HFFc6 (cell line): ENCODE data around the gene GPN1. TPM values are rescaled to one million over a fixed set of nuclear protein-coding genes. Genes with fewer than 3 reads are reported as not detected.

Source experiments
- DNase-seq: peaks from one replicate; pipeline ENCODE4 v3.0.0-alpha.2; 2018
- H3K27ac Mint-ChIP-seq: 2 replicates; pipeline ENCODE4 v1.8.0; 2020; ENCODE audit warnings: mild to moderate bottlenecking, mixed read lengths
- H3K27me3 Mint-ChIP-seq: 2 replicates; pipeline ENCODE4 v1.8.0; 2021; ENCODE audit warnings: mild to moderate bottlenecking, moderate library complexity, mixed read lengths; ENCODE audit not compliant: insufficient read depth
- H3K36me3 Mint-ChIP-seq: 2 replicates; pipeline ENCODE4 v1.8.0; 2021; ENCODE audit warnings: low read depth, mixed read lengths
- H3K4me1 Mint-ChIP-seq: 2 replicates; pipeline ENCODE4 v1.8.0; 2020; ENCODE audit warnings: low read depth, mixed read lengths
- H3K4me3 Mint-ChIP-seq: 2 replicates; pipeline ENCODE4 v1.8.0; 2020; ENCODE audit warnings: mild to moderate bottlenecking, moderate library complexity, mixed read lengths
- H3K9me3 Mint-ChIP-seq: 2 replicates; pipeline ENCODE4 v1.8.0; 2020; ENCODE audit warnings: mild to moderate bottlenecking, mixed read lengths
- CTCF ChIP-seq: fragments of 200-600 bp; sonication (generic); IDR thresholded peaks from 2 replicates; pipeline ENCODE4 v1.5.0; 2021; ENCODE audit warnings: antibody characterized with exemption, mild to moderate bottlenecking
- total RNA-seq, 6 experiments: library from RNA; stranded (reverse); fragmentation: NEBNext Ultra II Directional; extraction: Animal tissue kit (Norgen Biotek cat#: 25700); gene quantifications; 2 replicates in 1 of 6; 3 replicates in 5 of 6; pipeline ENCODE4 v1.2.3, GENCODE V29; 2021

Gene GPN1
- total RNA-seq, 6 experiments from 2014 or later = 33.2 to 44.2 (median 39.8) TPM

GRCh38 chr2:27652790-27653189 lies 23.9 kb downstream of the GPN1 start:
- DNase-seq = no peak
- H3K4me1 Mint-ChIP-seq = peaks cover 40% of the 10 kb centered on the region
- H3K27ac Mint-ChIP-seq = no peak overlapping the region
- no peak for TF ChIP-seq CTCF
- peaks cover 59% of the 10 kb centered on the region for H3K36me3 Mint-ChIP-seq
- no peak overlapping the region for H3K4me3 Mint-ChIP-seq
- H3K9me3 Mint-ChIP-seq = no peaks in the 10 kb centered on the region
- no peaks in the 10 kb centered on the region for H3K27me3 Mint-ChIP-seq

DNA sequence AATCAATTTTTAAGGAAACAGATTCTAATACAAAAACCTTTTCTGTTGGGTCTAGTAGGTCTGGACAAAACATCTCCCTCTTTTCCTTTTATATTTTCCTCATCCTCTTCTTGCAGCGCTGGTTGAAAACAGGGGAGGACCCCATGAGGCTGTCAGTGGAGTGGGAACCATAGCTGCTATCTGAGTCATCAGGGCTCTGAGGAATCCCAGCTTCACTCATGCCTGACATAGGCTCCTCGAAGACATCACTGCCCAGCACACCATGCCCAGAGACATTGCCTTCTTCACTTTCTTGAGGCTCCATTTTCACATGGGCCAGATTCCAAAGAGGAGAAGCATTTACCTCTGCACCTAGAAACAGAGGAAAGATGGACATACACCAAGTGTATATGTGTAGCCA lies 24.5 kb downstream of the GPN1 start:
- no peaks in the 10 kb centered on the region for H3K27me3 Mint-ChIP-seq
- H3K4me3 Mint-ChIP-seq = no peak overlapping the region
- H3K27ac Mint-ChIP-seq = peak overlapping the region; percentile 30
- no peaks in the 10 kb centered on the region for H3K9me3 Mint-ChIP-seq
- H3K36me3 Mint-ChIP-seq = peaks cover 57% of the 10 kb centered on the region
- TF ChIP-seq CTCF = no peak
- peaks cover 37% of the 10 kb centered on the region for H3K4me1 Mint-ChIP-seq
- no peak for DNase-seq

DNA sequence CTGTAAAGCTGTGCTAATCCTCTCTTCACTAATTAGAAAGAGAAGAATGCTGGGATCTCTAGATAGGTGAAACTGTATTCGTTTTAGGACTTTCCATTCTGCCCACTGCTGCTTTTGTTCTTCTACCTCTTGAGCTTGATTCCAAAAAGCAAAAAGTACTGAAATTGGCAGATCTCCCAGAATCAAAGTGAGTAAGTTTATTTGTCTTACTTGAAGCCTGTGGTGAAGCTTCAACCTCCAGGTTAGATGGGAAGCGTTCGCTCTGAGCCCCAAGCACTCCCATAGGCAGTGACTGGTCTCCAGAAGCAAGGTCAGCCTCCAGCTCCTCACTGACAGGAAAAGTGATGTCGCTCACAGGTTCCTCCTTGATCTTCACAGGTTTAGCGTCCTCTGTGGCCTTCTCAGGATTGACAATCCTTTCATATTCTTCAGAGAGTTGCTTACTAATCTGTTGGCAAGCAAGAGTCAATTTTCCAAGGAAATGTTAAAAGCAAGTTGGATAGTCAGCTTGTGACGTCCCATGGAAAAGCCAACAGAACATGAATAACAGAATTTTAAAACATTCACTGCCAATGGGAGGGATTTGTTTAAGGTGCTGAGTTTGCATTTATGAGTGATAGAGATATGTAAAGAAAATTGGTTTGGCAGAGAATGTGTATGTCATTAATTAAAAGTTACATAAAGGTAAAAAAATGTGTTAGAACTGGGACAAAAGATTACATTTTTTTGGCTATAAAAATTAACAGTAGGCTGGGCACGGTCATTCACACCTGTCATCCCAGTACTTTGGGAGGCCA lies 26.5 kb downstream of the GPN1 start:
- Mint-ChIP-seq H3K36me3 (peaks cover 52% of the 10 kb centered on the region), H3K9me3 (no peaks in the 10 kb centered on the region)

DNA sequence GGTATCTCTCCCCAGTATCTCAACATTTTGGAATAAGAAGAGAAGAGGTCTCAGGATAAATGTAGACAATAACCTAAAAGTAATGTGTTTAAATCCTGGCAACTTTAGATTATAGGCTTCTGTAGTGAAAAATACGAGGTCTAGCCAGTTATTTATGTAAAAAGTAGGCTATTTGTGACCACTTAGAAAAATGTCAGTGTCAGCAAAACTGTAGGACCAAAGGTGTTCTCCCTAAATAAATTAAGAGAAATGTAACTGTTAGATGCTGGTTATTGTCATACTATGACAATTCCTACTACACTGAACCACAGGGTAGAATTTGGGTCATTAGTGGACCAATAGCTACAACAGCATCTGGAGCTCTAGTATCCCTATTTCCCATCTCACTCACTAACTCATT lies 32.5 kb downstream of the GPN1 start:
- H3K36me3 Mint-ChIP-seq = peaks cover 32% of the 10 kb centered on the region
- no peak for TF ChIP-seq CTCF
- H3K9me3 Mint-ChIP-seq = no peaks in the 10 kb centered on the region
- H3K4me3 Mint-ChIP-seq = no peak overlapping the region
- no peak for DNase-seq
- H3K4me1 Mint-ChIP-seq = peaks cover 43% of the 10 kb centered on the region
- H3K27me3 Mint-ChIP-seq = no peaks in the 10 kb centered on the region; the same call in 1 of the 2 replicates
- no peak overlapping the region for H3K27ac Mint-ChIP-seq

More for the DNA sequence above, 26.5 kb downstream of the GPN1 start:
- peak overlapping the region; percentile 12; the same call in 1 of the 2 replicates for H3K27ac Mint-ChIP-seq
- H3K4me3 Mint-ChIP-seq = no peak overlapping the region
- H3K4me1 Mint-ChIP-seq = peaks cover 46% of the 10 kb centered on the region
- no peaks in the 10 kb centered on the region for H3K27me3 Mint-ChIP-seq
- DNase-seq = peak; percentile 49
- no peak for TF ChIP-seq CTCF

DNA sequence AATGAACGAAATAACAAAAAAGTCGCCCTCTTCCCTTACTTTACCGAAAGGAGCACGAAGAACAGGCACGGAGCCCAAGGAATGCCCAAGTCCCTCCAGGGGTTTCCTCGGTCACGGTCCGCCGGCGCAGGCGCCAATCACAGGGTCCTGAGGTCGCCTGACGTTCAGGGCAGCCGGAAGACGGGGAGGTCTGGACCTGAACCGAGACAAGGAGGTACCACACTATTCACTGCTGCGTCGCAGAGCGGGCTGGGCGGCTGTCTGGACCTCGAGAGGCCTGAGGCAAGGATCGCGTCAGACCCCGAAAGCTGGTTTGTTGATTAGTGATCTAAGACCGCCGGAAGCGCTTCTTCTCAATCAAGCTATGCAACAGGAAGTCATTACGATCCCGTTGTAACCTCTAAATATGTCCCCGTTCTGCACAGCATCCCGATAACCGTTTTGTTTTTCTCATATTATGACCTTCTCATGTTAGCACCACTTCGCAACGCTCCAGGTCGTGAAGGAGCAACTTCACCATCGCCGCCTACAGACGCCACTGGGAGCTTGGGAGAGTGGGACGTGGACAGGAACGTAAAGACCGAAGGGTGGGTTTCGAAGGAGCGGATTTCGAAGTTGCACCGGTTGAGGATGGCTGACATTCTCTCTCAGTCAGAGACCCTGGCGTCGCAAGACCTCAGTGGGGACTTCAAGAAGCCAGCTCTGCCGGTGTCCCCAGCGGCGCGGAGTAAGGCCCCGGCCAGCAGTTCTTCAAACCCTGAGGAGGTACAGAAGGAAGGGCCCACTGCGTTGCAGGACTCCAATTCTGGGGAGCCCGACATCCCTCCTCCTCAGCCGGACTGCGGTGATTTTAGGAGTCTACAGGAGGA lies 34.7 kb downstream of the GPN1 start, which contains the start of the genes SLC4A1AP and SUPT7L:
SLC4A1AP (plus strand) TSS at position 605 of the 869 bp plus-strand sequence; CDS start at position 631, 26 bp downstream.
SUPT7L (minus strand) TSS at position 330 of the 869 bp plus-strand sequence. CDS start 1,422 bp downstream, outside the sequence.
- H3K4me1 Mint-ChIP-seq = peaks cover 53% of the 10 kb centered on the region
- H3K36me3 Mint-ChIP-seq = peaks cover 34% of the 10 kb centered on the region

More for the DNA sequence above, 34.7 kb downstream of the GPN1 start, which contains the start of the genes SLC4A1AP and SUPT7L:
- Mint-ChIP-seq H3K27ac (peak within 1 kb of the TSS; percentile 99), H3K9me3 (no peaks in the 10 kb centered on the region), H3K27me3 (no peaks in the 10 kb centered on the region; the same call in 1 of the 2 replicates), H3K4me3 (peak within 1 kb of the TSS; percentile 99)
- TF ChIP-seq CTCF = peak; percentile 46
- DNase-seq = peak; percentile 80
